Loucy (cell line): ENCODE results near the gene PLEKHG5.

Source experiments
- H2AFZ ChIP-seq: fragments of 200-600 bp; sonication (generic); 2 replicates; pipeline ENCODE4 v1.6.0; 2016; ENCODE audit warnings: antibody characterized with exemption, mild to moderate bottlenecking, low read length, moderate library complexity
- H3F3A ChIP-seq: fragments of 200-600 bp; 2 replicates; pipeline ENCODE4 v1.6.0; 2016; ENCODE audit warnings: antibody characterized with exemption, low read depth, mild to moderate bottlenecking
- H3K27me3 ChIP-seq: fragments of 200-600 bp; sonication (generic); 2 replicates; pipeline ENCODE4 v1.6.1; 2014; ENCODE audit warnings: low read length, mild to moderate bottlenecking; ENCODE audit not compliant: insufficient read depth, poor library complexity, severe bottlenecking
- H3K36me3 ChIP-seq: fragments of 200-600 bp; sonication (generic); 2 replicates; pipeline ENCODE4 v1.6.1; 2016; ENCODE audit warnings: low read length; ENCODE audit not compliant: insufficient read depth
- H3K4me1 ChIP-seq: fragments of 200-600 bp; sonication (generic); 2 replicates; pipeline ENCODE4 v1.5.1; 2014; ENCODE audit warnings: low read length, mild to moderate bottlenecking; ENCODE audit not compliant: insufficient read depth, poor library complexity, severe bottlenecking
- H3K4me2 ChIP-seq: fragments of 200-600 bp; sonication (generic); 2 replicates; pipeline ENCODE4 v1.6.0; 2014; ENCODE audit warnings: antibody characterized with exemption, low read length, low read depth, mild to moderate bottlenecking; ENCODE audit not compliant: poor library complexity, severe bottlenecking
- H3K4me3 ChIP-seq: fragments of 200-600 bp; sonication (generic); 2 replicates; pipeline ENCODE4 v1.5.1; 2014; ENCODE audit warnings: low read length, mild to moderate bottlenecking, mixed read lengths; ENCODE audit not compliant: poor library complexity, severe bottlenecking
- H3K79me2 ChIP-seq: fragments of 200-600 bp; sonication (generic); 2 replicates; pipeline ENCODE4 v1.6.1; 2014; ENCODE audit warnings: low read length; ENCODE audit not compliant: insufficient read depth
- H3K9ac ChIP-seq: fragments of 200-600 bp; sonication (generic); 2 replicates; pipeline ENCODE4 v1.6.0; 2014; ENCODE audit warnings: mild to moderate bottlenecking, low read depth, low read length, moderate library complexity; ENCODE audit not compliant: poor library complexity, severe bottlenecking
- H3K9me2 ChIP-seq: fragments of 200-600 bp; sonication (generic); replicated peaks from 2 replicates; pipeline ENCODE4 v1.6.1; 2016; ENCODE audit warnings: low read depth, low read length, mixed read lengths
- H3K9me3 ChIP-seq: fragments of 200-600 bp; sonication (generic); 2 replicates; pipeline ENCODE4 v1.6.1; 2014; ENCODE audit warnings: mild to moderate bottlenecking, antibody characterized with exemption, low read length, low read depth; ENCODE audit not compliant: insufficient read depth
- H4K20me1 ChIP-seq: fragments of 200-600 bp; sonication (generic); 2 replicates; pipeline ENCODE4 v1.6.0; 2014; ENCODE audit warnings: antibody characterized with exemption, low read length, mild to moderate bottlenecking; ENCODE audit not compliant: insufficient read depth, poor library complexity, severe bottlenecking
- CTCF ChIP-seq: fragments of 200-600 bp; sonication (generic); conservative IDR thresholded peaks from 2 replicates; pipeline ENCODE4 v1.5.1; 2014; ENCODE audit warnings: mild to moderate bottlenecking, antibody characterized with exemption, low read length
- EZH2phosphoT487 ChIP-seq: fragments of 200-600 bp; IDR thresholded peaks from 2 replicates; pipeline ENCODE4 v1.6.1; 2018; ENCODE audit warnings: antibody characterized with exemption, mild to moderate bottlenecking, moderate library complexity, borderline replicate concordance

PLEKHG5 gene

DNA sequence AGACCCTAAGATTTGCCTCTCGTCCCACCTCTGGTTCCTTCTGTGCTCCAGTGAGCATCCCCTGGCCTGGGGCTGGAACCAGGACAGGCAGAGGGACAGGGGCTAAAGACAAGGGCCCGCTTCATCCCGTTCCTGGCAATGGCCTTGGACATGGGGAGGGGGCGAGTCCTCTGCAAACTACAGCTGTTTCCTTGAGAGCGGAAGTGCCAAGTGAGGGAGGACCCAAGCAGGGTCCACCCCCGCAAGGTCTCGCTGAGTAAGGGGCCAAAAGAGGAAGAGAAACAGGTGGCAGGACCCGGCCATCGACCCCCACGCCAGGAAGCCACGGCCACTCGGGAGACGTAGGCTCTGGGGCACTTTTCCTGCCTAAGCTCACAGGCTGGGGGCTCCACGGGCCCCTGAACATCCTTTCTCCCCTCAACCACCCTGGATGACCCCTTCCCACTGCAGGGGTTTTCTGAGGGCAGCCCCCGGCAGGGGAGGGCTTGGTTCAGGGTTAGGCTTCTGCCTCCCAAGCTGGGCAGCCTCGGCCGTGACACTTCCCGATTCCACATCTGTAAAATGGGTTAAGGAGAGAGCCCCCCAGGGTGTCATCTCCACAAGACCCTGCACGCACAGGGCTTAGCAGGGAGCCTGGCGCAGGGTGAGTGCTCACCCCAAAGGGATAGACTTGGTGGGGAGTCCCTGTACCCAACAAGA, 17.9 kb upstream of the PLEKHG5 start:
- no peaks in the 10 kb centered on the region for H3F3A ChIP-seq
- H3K79me2 ChIP-seq, result no peaks in the 10 kb centered on the region
- H3K9ac ChIP-seq, result no peak overlapping the region
- H3K4me3 ChIP-seq, result no peak overlapping the region
- TF ChIP-seq EZH2phosphoT487 (no peak), CTCF (no peak)
- H3K9me2 ChIP-seq, result no peaks in the 10 kb centered on the region
- no peaks in the 10 kb centered on the region for H3K9me3 ChIP-seq
- no peaks in the 10 kb centered on the region for H3K4me1 ChIP-seq
- no peaks in the 10 kb centered on the region for H3K36me3 ChIP-seq
- no peak overlapping the region for H2AFZ ChIP-seq
- no peaks in the 10 kb centered on the region for H4K20me1 ChIP-seq
- no peaks in the 10 kb centered on the region for H3K27me3 ChIP-seq
- H3K4me2 ChIP-seq, result no peak overlapping the region

- no peaks in the 10 kb centered on the region for H3K4me1 ChIP-seq
- H2AFZ ChIP-seq, result no peak overlapping the region
- H3K36me3 ChIP-seq, result no peaks in the 10 kb centered on the region
- H3K4me3 ChIP-seq, result no peak overlapping the region
- TF ChIP-seq EZH2phosphoT487 (no peak), CTCF (no peak)
- no peaks in the 10 kb centered on the region for H3F3A ChIP-seq
- no peaks in the 10 kb centered on the region for H3K79me2 ChIP-seq
- no peak overlapping the region for H3K4me2 ChIP-seq
- no peaks in the 10 kb centered on the region for H4K20me1 ChIP-seq
- H3K9me2 ChIP-seq, result no peaks in the 10 kb centered on the region
- H3K27me3 ChIP-seq, result no peaks in the 10 kb centered on the region
- H3K9me3 ChIP-seq, result no peaks in the 10 kb centered on the region
- H3K9ac ChIP-seq, result no peak overlapping the region
Measured at GRCh38 chr1:6508816-6509189, 17.3 kb upstream of the PLEKHG5 start.

DNA sequence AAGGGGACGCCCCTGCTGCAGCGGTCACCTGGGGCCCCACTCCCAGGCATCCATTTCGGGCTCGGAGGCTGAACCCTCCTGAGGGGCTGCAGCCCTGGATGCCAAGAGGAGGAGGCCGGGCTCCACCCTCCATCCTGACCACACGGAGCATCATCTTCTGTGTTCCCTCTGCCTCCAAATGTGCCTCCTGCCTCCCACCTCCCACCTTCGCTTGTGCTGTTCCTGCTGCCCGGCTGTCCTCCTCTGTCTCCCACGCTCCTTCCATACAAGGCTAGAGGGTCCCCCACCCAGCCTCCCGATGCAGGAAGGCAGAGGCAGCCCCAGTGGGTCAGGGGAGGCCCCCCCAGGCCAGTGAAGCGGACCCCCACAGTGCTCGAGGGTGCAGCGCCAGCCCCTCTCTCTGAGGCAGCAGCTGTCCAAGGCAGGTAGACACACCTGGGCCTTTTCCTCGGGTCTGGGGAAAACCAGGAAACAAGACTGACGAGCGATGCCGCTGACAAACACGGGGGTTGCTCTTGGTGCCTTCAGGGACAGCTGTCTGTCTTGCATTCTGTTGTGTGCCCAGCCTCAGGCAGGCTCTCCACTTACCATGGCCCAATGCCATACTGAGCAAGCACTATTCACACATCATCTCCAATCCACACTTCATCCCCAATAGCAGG, 16.8 kb upstream of the PLEKHG5 start:
- Histone ChIP-seq H3K4me2 (no peak overlapping the region), H3K27me3 (no peaks in the 10 kb centered on the region), H3K4me1 (no peaks in the 10 kb centered on the region), H3K9me3 (no peaks in the 10 kb centered on the region), H3K9me2 (no peaks in the 10 kb centered on the region), H4K20me1 (no peaks in the 10 kb centered on the region), H3K4me3 (no peak overlapping the region), H2AFZ (no peak overlapping the region), H3F3A (no peaks in the 10 kb centered on the region), H3K79me2 (no peaks in the 10 kb centered on the region), H3K9ac (no peak overlapping the region), H3K36me3 (no peaks in the 10 kb centered on the region)
- TF ChIP-seq EZH2phosphoT487, result no peak
- TF ChIP-seq CTCF, result no peak
